ENCODE measurements around the gene HTR3C.

GRCh38 chr3:184011937-184012889 lies 40.6 kb upstream of the HTR3C start:
- TF ChIP-seq POLR2A (IDR thresholded peaks at IDR 0.05) = no peak
- TF ChIP-seq CTCF (IDR thresholded peaks at IDR 0.05) = no peak
